ENCODE data around the gene OR51E1.

Gene OR51E1

GRCh38 chr11:4643682-4644081, at the start of gene OR51E1:
OR51E1 (plus strand) TSS chr11:4643982; CDS start chr11:4652527, 8,545 bp downstream.
- DNase-seq (ENCODE audit: low read depth): no peak

DNA sequence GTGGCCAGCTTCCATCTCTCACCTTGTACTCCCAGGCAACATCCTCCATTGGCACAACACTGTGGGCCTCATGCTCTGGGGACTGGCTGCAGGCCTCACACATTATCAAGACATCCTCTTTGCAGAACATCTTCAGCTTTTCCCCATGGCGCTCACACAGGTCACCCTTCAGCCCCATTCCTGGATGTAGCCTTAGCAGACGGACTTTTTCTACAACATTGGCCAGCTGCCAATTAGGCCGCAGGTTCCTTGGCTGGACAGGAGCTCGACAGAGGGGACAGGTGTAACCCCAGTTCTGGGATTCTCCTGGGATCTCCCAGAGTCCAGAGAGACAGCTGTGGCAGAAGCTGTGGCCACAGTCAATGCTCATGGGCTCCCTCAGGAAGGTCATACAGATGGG, 38.7 kb upstream of the OR51E1 start:
- no peak for DNase-seq (ENCODE audit: low read depth)

- DNase-seq (ENCODE audit: low read depth): peak; percentile 35
These were observed 37.4 kb upstream of the OR51E1 start for GRCh38 chr11:4606231-4607015.

DNA sequence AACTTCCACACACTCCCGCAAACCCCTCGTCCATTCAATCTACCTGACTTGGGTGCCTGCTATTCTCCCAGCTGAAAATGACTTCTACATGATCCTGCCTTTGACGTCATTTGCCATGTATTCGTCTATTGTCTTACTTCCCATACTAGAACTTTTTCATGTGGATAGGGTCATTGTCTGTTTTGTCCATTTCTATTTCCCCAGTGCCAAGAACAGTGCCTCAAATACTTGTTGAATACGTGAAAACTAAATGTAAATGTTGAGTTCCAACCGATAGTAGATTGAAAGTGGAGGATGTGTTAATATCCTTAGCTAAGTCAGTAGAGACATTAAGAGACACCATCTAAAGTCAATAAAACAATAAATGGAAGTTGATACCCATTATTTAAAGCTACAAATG, 36.7 kb upstream of the OR51E1 start:
- peak; percentile 6 for DNase-seq (ENCODE audit: low read depth)

DNA sequence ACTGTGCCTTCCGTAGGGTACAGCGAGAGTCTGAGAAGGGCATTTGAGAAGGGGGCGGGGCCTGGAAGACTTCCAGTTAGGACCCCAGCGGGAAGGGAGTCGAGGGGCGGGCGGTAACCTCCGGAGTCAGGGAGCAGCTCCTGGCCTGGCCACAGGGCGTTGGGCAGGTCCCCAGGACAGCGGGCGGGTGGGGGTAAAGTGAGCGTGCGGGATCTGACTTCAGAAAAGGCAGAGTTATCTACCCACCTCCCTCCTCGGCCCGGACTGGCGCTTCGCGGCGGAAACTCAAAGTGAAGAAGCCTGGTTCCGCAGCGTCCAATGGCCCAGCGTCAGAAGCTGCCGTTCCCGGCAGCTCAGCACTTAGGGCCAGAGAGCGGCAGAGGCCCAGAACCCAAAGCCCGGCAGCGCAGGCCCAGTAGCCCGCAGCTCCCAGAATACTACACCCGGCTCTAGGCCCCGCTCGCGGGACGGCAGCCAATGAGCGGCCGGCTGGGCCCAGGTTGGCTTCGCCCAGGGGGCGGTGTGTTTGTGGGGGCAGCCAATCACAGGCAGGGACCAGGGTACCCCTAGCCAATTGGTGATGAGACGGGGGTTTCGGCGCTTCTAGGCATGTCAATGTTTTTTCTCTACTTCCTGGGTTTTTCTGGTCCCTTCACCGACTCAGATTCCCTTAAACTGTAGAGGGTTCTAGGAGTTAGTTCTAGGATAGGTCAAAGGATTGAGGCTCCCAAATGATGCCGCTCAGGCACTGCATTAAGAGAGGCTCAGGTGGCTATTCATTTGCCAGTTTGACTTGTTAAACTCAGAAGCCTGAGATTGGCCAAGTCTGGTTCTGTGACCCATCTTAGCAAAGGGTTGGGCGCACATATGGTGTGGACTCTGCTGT, 35.8 kb upstream of the OR51E1 start, which contains the start of gene TRIM68:
Gene TRIM68, minus strand, starts transcription at position 451 of the 886 bp plus-strand sequence. CDS start 2,727 bp downstream, outside the sequence.
- DNase-seq (ENCODE audit: low read depth): peak; percentile 97

- DNase-seq (ENCODE audit: low read depth): no peak
These were observed 33.4 kb upstream of the OR51E1 start for GRCh38 chr11:4610258-4610935.

DNA sequence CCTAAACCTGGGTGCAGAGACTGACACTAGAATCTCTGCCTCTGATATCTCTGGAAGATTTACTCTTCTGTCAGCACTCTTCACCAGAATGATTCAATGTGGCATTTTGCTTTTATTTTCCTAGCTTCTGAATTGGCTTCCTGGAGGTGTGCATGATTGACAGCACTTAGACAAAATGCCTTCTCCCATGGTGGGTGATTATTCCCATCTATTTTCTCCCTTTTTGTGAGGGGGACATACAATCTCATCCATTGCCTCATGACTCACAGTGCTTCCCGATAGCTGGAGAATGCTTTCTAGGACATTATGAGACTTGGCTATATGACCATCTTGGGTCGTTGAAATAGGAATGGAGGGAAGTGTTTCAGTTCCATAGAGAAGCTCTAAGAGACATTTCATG, 31.8 kb upstream of the OR51E1 start:
- no peak for DNase-seq (ENCODE audit: low read depth)

DNA sequence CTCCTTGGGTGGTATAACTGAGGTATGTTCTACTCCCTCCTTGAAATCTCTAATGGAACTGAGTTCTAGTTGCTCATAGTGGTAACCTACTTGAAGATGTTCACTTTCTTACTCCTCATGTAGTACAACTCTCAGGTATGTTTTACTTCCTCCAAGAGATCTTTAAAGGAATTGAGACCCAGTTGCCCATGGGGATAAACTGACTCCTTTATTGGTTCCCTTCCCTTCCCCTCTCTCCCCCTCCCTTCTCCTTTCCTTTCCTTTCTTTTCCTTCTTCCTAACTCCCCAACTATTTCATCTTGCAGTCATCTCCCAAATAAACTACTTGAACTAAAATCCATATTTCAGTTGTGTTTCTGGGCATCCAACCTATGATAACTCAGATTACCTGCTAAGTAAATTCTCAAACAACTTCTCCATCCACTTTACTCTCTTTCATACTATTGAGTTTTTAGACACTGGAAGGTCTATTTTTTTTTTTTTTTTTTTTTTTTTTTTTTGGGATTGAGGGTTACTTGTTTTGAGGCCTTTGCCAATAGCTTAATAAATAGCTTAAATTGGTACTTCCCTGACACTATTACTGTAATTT, 27.8 kb upstream of the OR51E1 start:
- no peak for DNase-seq (ENCODE audit: low read depth)

- DNase-seq (ENCODE audit: low read depth): no peak
These were observed 24.3 kb upstream of the OR51E1 start for GRCh38 chr11:4619514-4619913.

DNA sequence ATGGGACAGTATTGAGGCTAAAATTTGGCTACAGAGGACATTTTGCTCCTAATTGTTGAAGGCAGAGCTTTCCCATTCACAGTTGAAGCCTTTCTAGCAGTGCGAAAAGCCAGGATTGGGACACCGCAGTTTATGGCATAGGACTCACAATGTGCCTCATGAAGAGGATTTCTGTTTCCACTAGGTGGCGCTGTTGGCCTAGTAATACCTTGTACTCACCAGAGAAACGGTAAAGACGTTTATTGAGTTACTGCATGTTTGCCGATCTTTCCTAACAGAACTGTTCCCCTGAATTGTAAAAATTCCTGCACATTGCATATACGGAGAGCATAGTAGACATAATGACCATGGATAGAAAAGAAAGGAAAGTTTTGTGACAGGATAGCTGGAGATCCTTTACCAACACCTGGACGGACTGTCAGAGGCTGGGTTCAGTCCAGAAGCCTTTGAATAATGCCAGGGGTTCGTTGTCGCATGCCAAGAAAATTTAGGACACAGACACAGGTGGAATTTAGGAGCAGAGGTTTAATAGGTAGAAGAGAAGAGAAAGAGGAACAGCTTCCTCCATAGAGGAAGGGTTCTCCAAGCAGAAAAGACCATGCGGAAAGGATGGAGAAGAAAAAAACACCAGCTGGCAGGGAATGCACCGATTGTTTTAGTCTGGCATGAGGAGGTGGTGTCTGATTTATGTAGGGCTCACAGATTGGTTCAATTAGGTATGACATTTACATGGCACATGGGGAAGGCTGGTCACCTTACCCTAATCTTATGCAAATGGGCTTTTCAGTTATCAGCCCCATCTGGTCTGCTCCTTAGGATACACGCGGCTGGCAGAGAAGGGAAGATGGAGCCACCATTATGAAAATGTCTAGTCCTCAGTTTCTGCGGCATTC, 17.3 kb upstream of the OR51E1 start:
- DNase-seq (ENCODE audit: low read depth): peak; percentile 77

DNA sequence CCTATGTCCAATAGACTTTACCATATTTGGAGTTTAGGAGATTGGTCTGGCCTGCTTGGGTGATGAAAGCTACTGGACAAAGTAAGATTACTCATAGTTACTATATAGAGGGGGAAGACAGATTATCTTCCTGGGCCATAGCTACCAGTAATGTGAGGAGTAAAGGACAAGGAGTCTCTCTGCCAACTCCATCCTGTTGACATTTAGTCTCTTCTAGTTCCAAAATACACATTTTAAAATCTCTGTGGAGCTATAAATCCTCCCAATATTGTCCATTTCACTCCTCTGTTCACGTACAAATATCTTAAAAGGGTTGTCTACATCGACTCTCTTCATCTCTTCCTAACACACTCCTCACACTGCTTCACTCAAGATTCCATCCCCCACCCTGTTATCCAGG, 7.6 kb upstream of the OR51E1 start:
- DNase-seq (ENCODE audit: low read depth): no peak

DNA sequence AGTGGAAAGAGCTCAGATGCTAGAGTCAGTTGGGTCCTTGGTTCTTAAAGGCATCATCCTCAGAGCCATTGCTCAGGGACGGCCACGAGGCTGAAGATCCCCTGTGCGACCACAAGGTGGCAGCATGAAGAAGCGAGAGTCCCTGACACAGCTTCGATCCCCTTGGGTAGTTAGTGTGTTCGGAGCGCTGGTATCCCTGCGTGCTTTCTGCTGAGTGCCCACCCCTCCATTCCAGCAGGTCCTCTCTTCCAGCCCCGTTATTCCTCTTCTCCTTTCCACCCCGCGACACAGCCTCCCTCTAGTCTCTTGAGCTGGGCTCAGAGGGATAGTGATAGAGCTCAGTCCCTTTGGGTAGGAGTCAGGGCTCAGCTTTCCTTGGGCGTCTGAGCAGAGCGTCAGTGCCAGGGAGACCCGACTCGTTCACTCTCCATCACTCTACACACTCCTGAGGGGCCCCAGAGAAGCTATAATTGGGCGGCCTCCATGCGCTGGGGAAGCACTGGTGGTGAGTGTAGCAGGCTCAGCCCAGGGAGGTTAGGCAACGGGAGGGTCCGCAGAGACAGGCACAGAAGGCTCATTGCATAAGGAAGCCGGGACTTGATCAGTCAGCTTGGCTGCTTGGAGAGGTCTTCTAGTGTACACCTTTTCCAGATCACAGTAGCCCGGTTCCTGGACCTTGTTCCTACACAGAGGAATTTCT, 6.7 kb upstream of the OR51E1 start, which contains the start of gene OR51D1:
Gene OR51D1, plus strand, starts transcription at position 516 of the 700 bp plus-strand sequence. CDS start 2,314 bp downstream, outside the sequence.
- peak; percentile 63 for DNase-seq (ENCODE audit: low read depth)

DNA sequence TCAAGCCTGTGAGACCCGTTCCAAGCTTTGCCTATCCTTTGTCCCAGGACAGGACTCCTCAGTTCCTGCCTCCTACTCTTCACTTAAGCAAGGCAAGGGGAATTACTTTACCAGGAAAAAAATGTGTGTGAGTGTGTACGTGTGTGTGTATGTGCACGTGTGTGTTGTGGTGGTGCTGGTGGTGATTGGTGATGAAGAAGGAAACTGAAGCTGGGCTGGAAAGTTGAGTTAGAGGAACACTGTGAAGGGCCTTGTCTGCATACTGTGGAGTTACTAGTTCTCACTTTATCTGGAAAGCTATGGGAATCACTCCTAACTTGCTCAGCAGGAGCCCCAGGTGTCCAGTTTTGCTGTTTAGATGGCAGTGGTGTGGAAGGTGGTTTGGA, 6.1 kb upstream of the OR51E1 start:
- no peak for DNase-seq (ENCODE audit: low read depth)

DNA sequence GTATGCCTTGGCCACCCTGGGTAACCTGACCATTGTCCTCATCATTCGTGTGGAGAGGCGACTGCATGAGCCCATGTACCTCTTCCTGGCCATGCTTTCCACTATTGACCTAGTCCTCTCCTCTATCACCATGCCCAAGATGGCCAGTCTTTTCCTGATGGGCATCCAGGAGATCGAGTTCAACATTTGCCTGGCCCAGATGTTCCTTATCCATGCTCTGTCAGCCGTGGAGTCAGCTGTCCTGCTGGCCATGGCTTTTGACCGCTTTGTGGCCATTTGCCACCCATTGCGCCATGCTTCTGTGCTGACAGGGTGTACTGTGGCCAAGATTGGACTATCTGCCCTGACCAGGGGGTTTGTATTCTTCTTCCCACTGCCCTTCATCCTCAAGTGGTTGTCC, 3.9 kb upstream of the OR51E1 start:
- DNase-seq (ENCODE audit: low read depth): no peak

DNA sequence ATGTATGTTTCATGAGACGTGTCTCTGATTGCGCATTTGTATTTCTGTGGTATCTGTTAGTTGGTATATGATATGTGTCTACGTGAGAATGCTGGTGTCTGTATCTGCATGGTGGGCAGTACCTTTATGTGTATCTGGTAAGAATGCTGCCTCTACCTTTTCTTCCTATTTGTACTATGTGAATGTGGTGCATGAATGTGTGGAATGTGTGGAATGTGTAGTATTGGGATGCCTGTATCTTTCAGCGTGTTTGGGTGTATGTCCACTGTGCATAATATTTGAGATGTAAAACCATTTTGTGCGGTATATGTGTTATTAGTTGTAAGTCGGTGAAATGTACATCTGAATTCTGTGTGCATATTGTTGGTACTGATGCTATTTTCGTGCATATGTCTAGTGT, 2.3 kb upstream of the OR51E1 start:
- DNase-seq (ENCODE audit: low read depth): no peak

GRCh38 chr11:4642043-4642442, 1.7 kb upstream of the OR51E1 start:
- DNase-seq (ENCODE audit: low read depth): no peak

- no peak for DNase-seq (ENCODE audit: low read depth)
These were observed 706 bp upstream of the OR51E1 start for GRCh38 chr11:4643076-4643475.

GRCh38 chr11:4644233-4644632, 451 bp downstream of the OR51E1 start:
- no peak for DNase-seq (ENCODE audit: low read depth)

- no peak for DNase-seq (ENCODE audit: low read depth)
These were observed 2.2 kb downstream of the OR51E1 start for GRCh38 chr11:4645974-4646373.

DNA sequence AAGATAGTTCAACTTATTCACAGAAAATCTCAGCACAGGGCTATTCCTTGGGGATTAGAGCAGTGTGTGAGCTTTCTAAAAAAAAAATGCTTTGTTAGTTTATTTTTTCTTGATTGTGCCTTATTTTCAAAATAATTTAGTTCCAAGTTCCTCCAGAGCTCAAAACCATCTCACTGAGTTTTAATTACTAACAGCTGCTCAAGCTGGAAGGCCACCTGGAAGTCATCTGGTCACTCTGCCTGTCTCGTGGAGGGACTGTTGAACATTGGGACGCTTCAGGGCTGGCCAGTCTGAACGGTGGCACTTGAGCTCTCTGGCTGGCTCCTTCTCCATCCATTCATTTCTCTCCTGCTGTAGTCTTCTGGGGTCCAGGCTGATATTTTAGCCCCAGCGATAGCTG, 4.0 kb downstream of the OR51E1 start:
- DNase-seq (ENCODE audit: low read depth): no peak
